Stimulated activated CD4-positive, alpha-beta T cell treated with anti-CD3 and anti-CD28 coated beads, Interleukin-12 subunit alpha, Interleukin-12 subunit beta, amount 100 ng/mL, for 4 hours (primary cell): ENCODE results near the gene KRT75.
"Not testable (repeated sequence)": the region's sequence is repeated elsewhere in the genome, so short reads cannot be mapped to it uniquely, and the experiment has no call there.

Source experiments
- DNase-seq: peaks from one replicate; pipeline ENCODE4 v3.0.0-alpha.2; 2020

Gene KRT75

GRCh38 chr12:52415870-52416750 is 18.1 kb downstream of the KRT75 start:
- no peak for DNase-seq

GRCh38 chr12:52414936-52415335 is 19.2 kb downstream of the KRT75 start:
- DNase-seq: no peak

GRCh38 chr12:52413782-52414345 is 20.3 kb downstream of the KRT75 start:
- no peak for DNase-seq

- DNase-seq: no peak
Observed at GRCh38 chr12:52413202-52413601, 21.0 kb downstream of the KRT75 start.

- no peak for DNase-seq
Observed at GRCh38 chr12:52411815-52412214, 22.4 kb downstream of the KRT75 start.

- not testable (repeated sequence) for DNase-seq
Observed at GRCh38 chr12:52410589-52411248, 23.5 kb downstream of the KRT75 start.

GRCh38 chr12:52407918-52408317 is 26.3 kb downstream of the KRT75 start:
- DNase-seq: no peak

GRCh38 chr12:52405922-52406385 is 28.2 kb downstream of the KRT75 start, which contains the start of gene KRT82:
Gene KRT82 (minus strand): TSS chr12:52406335. CDS start chr12:52406277, 58 bp downstream.
- DNase-seq: no peak

- DNase-seq: no peak
Observed at GRCh38 chr12:52404951-52405350, 29.2 kb downstream of the KRT75 start.

GRCh38 chr12:52403561-52403960 is 30.6 kb downstream of the KRT75 start:
- DNase-seq: no peak

- DNase-seq: no peak
Observed at GRCh38 chr12:52402873-52403540, 31.2 kb downstream of the KRT75 start.

GRCh38 chr12:52402377-52402776 is 31.8 kb downstream of the KRT75 start:
- no peak for DNase-seq

GRCh38 chr12:52401926-52402325 is 32.2 kb downstream of the KRT75 start:
- no peak for DNase-seq

GRCh38 chr12:52401526-52401925 is 32.6 kb downstream of the KRT75 start:
- no peak for DNase-seq

GRCh38 chr12:52400906-52401305 is 33.3 kb downstream of the KRT75 start:
- DNase-seq: no peak

- no peak for DNase-seq
Observed at GRCh38 chr12:52399756-52400155, 34.4 kb downstream of the KRT75 start.

- no peak for DNase-seq
Observed at GRCh38 chr12:52398176-52398575, 36.0 kb downstream of the KRT75 start.

GRCh38 chr12:52396656-52397055 is 37.5 kb downstream of the KRT75 start:
- DNase-seq: no peak

- no peak for DNase-seq
Observed at GRCh38 chr12:52395761-52396434, 38.3 kb downstream of the KRT75 start.

- no peak for DNase-seq
Observed at GRCh38 chr12:52394836-52395405, 39.2 kb downstream of the KRT75 start.

GRCh38 chr12:52392465-52393007 is 41.6 kb downstream of the KRT75 start:
- DNase-seq: no peak

GRCh38 chr12:52391618-52392002 is 42.6 kb downstream of the KRT75 start:
- DNase-seq: no peak
